ENCODE data around the gene RYR1.

GRCh38 chr19:38599722-38600121 lies 166.2 kb downstream of the RYR1 start:
- TF ChIP-seq SP1 (IDR thresholded peaks at IDR 0.05; ENCODE audit: low read depth, low read length) (no peak), RAD21 (IDR thresholded peaks at IDR 0.05; ENCODE audit: insufficient read depth, low read depth, low read length) (no peak), POLR2AphosphoS5 (IDR thresholded peaks at IDR 0.05; ENCODE audit: low read length) (no peak), RFX5 (IDR thresholded peaks at IDR 0.05; ENCODE audit: low read depth, low read length) (no peak), HDAC6 (IDR thresholded peaks at IDR 0.05; ENCODE audit: unreplicated experiment) (no peak), CTCF (IDR thresholded peaks at IDR 0.05 in 2 of 3, conservative IDR thresholded peaks at IDR 0.05 in 1 of 3; ENCODE audit: control insufficient read depth in 2 of 3, extremely low read depth in 1 of 3, insufficient read depth in 1 of 3, low read depth in 3 of 3, low read length in 3 of 3) (no peak), FOS (IDR thresholded peaks at IDR 0.05; ENCODE audit: borderline replicate concordance, extremely low read depth, insufficient read length) (no peak), SKIL (IDR thresholded peaks at IDR 0.05; ENCODE audit: low read depth, poor library complexity, severe bottlenecking) (no peak), NFYB (IDR thresholded peaks at IDR 0.05; ENCODE audit: insufficient read depth, low read depth, low read length) (no peak)
